ENCODE data around the gene POM121L12.

POM121L12 gene

GRCh38 chr7:53035499-53036412, at the start of gene POM121L12:
Gene POM121L12 (plus strand): TSS chr7:53035633. CDS start chr7:53035672, 39 bp downstream.
- no peak for DNase-seq

GRCh38 chr7:52992001-52992400, 43.4 kb upstream of the POM121L12 start:
- no peak for DNase-seq

DNA sequence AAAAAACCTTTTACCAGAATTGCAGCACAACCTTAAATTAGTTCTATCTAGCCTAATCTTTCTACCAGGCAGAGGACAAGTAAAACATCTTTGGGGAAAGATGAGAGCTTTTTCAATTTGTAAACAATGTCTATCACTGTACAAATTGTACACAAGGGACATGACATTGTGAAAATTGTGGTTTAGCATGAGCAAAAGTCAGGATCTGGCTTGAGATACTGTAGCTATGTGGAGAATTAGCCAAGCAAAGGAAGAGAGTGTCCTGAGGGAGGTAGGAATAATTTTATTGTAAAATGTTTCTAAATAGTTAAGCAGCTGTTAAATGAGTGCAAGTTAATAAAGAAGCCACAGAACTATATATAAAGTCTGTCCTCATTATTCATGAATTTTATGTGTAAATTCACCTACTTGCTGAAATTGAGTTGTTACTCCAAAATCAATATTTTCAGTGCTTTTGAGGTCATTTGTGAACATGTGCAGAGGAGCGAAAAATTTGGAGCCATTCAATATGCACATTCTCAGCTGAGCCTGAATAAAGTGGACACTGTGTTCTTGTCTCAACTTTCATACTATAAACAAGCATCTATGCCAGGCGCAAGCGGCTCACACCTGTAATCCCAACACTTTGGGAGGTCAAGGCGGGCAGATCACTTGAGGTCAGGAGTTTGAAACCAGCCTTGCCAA, 42.8 kb upstream of the POM121L12 start:
- no peak for DNase-seq

GRCh38 chr7:52995676-52996075, 39.8 kb upstream of the POM121L12 start:
- no peak for DNase-seq

DNA sequence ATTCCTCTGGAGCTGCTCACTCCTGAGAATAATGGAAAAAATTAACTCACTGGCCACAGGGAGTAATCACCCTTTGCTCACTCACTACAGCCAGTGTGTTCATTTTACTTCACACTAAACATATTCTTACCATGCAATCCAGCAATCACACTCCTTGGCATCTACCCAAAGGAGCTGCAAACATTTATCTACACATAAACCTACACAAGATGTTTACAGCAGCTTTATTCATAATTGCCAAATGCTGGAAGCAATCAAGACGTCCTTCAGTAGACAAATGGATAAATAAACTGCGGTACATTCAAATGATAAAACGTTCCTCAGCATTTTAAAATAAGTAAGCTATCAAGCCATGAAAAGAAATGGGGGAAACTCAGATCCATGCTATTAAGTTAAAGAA, 34.2 kb upstream of the POM121L12 start:
- DNase-seq: no peak

DNA sequence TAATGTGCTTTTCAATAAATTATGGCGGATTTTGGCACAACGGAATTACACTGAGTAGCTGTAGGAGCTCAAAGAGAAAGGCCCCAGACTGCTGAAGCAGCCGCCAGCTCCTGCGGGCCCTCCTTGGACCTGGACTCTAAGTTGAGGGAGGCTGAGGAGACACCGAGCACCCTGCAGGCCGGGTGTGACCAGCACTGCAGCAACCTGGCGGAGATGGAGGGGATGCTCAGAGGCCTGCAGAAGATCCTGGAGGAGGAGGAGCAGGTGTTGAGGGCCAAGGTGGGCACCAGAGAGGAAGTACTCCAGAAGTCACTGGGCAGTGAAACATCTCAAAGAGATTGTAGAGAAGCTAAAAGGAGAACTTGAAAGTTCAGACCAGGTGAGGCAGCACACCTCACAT, 33.0 kb upstream of the POM121L12 start:
- no peak for DNase-seq

DNA sequence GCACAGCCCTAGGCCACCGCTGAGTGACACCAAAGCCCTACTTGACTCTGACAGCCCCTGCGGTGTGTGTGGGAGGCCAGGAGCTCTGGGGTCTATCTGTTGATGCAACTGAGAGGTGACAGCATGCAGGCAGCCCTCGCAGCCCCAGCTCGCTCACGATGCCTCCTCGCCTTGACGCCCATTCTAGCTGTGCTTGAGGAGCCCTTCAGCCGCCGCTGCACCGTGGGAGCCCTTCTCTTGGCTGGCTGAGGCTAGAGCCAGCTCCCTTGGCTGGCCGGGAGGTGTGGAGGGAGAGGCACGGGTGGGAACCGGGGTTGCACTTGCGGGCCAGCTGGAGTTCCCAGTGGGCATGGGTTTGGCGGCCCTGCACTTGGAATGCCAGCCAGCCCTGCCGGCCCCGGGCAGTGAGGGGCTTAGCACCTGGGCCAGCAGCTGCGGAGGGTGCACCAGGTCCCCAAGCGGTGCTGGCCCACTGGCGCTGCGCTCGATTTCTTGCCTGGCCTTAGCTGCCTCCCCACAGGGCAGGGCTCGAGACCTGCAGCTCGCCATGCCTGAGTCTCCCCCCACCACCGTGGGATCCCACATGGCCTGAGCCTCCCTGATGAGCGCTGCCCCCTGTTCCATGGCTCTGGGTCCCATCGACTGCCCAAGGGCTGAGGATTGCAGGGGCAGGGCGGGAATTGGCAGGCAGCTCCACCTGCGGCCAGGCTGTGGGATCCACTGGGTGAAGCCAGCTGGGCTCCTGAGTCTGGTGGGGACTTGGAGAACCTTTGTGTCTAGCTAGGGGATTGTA, 31.6 kb upstream of the POM121L12 start:
- DNase-seq: no peak

DNA sequence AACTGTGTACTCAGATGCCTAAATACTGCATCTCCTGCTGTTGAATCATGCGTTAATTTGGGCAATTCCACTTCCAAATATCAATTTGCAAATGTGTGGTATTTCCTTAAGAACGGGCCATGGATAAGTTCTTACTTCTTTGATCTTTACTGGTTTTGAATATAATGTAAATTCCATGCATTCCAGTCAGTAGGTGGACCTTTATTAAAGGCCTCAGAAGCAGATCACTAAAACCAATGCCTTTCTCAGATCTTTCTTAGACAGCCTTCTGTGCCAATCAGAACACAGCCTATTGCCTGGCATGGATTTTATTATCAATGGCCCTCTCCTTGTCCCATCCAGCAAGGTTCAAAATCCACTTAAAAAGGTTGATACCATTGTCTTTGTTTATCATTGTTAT, 21.5 kb upstream of the POM121L12 start:
- DNase-seq: no peak

GRCh38 chr7:53015463-53015862, 20.0 kb upstream of the POM121L12 start:
- no peak for DNase-seq

GRCh38 chr7:53022893-53023292, 12.5 kb upstream of the POM121L12 start:
- DNase-seq: no peak

GRCh38 chr7:53048638-53049037, 13.2 kb downstream of the POM121L12 start:
- DNase-seq: no peak

- no peak for DNase-seq
Observed at GRCh38 chr7:53050433-53050832, 15.0 kb downstream of the POM121L12 start.

DNA sequence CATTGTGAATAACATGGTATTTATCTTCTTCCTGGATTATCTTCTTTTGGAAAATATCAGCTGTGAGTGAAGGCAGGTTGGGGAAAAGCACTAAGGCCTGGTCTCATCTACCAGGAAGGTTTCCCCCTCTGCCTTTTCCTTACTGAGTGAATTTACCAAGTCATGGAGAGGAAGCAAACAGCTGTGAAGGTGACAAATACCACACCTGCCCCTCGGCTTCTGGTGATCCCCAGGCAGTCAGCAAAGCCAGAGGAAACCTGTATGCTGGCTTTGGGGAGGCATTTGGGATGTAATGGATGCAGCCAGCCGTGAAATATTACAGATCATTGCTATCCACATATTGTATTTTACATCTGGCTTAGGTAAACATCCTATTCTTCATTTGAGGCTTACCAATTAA, 24.2 kb downstream of the POM121L12 start:
- DNase-seq: no peak

DNA sequence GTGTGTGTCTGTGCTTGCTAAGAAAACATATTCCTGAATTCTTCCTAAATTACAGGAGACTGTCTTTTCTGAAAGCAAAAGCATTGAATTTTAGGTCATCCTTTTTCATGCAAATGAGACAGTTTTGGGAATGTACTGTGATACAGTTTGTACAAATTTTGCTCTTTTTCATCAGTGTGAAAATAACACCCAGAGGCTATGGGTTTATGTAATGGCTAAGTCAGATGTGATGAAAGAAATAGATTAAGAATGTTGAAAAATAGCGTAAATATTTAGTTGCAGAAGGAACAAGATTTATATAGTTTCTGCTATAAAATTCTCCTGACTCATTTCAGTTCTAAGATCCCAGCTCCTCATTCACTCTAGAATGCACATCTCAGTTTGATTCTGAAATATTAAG, 24.6 kb downstream of the POM121L12 start:
- DNase-seq: no peak

DNA sequence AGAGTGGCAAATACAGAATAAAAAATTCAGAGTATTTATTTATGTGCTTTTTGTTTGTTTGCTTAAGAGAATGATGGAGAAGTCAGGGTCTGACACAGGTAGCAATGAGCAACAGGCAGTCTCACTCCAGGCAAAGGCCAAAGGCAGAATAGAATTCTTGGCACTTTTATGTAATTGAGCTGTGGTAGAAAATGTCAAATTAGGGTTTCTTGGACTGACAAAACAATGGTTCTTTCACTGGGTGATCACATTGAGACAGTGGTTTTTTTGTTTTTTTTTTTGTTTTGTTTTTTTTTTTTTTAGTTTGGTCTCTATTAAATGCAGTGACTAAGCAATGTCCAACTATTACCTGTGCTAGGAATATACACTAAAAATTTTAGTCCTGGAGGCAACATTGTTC, 27.4 kb downstream of the POM121L12 start:
- no peak for DNase-seq

GRCh38 chr7:53068673-53069072, 33.2 kb downstream of the POM121L12 start:
- no peak for DNase-seq

DNA sequence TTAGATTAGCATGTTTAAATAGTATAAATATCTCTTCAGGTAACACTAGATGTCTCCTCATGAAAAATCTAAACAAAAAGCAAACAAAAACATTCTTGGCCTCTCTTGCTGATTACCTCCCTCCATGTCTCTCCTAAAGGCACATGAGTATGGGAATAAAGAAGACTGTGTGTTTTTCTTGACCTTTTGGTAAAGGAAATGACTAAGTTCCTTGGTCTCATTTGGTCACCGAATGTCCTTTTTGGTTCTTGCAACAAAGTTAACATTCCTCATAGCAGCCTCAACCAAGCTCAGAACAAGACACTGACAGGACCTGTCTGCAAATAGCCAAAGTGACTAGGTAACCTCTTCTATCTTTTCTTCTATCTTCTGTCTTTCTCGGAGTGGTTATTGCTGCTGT, 35.5 kb downstream of the POM121L12 start:
- DNase-seq: no peak
